Fibroblast of skin of scalp (primary cell): Measurements from ENCODE around the gene TAS2R60.
"Not testable (repeated sequence)": the region's sequence is repeated elsewhere in the genome, so short reads cannot be mapped to it uniquely, and the experiment has no call there.

Source experiments
- DNase-seq: peaks from one replicate; pipeline ENCODE4 v3.0.0-alpha.2; 2013

The TAS2R60 gene

GRCh38 chr7:143444063-143444782, 970 bp downstream of the TAS2R60 start:
- DNase-seq: no peak

DNA sequence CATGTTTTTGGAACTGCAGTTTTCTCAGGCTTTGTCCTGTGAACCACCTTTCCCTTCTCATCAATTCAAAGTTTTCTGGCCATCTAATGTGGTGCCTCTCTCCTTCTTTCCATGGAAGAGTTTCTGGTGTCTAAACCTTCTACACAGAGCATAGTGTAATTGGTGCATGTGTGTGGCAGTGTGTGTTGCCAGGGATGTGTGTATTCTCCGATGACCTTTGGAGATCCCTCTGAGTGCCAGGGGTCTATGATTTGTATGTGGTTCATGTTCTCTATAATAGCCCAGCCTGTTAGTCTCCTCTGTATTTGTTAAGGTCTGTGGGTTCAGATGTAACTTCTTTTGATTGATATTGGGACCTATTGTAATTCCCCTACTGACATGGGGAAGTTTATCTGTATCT, 1.5 kb downstream of the TAS2R60 start:
- no peak for DNase-seq

GRCh38 chr7:143447466-143447865, 4.2 kb downstream of the TAS2R60 start:
- DNase-seq: no peak

DNA sequence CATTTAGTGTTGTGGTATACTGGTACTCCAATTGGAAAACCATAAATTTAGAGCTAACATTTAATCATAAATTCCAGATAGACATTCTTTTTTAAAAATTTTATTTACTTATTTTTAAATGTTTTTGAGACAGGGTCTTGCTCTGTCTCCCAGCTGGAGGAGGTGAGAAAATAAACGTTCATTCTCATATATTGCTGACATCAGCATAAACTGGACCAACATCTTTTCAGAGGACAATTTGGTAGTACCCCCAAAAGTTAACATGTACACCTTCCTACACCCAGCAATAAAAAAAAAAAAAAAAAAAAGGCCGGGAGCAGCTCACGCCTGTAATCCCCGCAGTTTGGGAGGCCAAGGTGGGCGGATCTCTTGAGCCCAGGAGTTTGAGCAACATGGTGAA, 5.2 kb downstream of the TAS2R60 start:
- DNase-seq: no peak

GRCh38 chr7:143449793-143450192, 6.5 kb downstream of the TAS2R60 start:
- no peak for DNase-seq

DNA sequence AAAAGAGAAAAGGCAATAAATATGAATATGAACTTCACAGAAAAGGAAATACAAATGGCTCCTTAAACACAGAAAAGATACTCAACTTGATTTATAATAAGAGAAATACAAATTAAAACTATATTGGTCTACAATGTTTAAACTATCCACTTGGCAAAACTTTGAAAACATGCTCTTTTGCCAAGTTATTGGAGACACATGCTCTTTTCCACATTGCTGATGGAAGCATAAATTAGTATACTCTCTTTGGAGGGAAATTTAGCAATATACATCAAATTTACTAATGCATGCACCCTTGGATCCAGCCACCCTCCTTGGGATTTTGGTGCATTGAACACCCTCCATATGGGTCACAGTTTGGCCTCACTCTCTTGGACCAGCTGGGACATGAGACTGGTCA, 7.9 kb downstream of the TAS2R60 start:
- no peak for DNase-seq

DNA sequence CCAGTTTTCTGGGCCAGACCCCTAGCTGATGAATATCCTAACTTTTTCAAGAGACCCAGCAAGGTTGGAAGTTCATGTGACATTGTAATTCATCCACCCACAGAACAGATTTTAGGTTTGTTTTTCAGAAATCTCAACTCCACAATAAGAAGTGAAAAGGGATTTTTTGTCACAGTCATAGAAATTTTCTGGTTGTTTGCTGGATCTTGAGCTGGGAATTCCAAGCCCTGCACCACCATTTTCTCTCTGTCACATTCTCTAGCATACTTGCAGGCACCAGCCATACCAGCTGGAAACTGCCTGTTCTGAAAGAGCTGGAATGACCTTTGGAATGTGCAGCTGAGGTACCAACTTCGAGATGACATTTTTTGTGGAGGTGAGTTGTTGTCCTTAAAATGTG, 8.5 kb downstream of the TAS2R60 start:
- no peak for DNase-seq

GRCh38 chr7:143452495-143452894, 9.2 kb downstream of the TAS2R60 start:
- no peak for DNase-seq

DNA sequence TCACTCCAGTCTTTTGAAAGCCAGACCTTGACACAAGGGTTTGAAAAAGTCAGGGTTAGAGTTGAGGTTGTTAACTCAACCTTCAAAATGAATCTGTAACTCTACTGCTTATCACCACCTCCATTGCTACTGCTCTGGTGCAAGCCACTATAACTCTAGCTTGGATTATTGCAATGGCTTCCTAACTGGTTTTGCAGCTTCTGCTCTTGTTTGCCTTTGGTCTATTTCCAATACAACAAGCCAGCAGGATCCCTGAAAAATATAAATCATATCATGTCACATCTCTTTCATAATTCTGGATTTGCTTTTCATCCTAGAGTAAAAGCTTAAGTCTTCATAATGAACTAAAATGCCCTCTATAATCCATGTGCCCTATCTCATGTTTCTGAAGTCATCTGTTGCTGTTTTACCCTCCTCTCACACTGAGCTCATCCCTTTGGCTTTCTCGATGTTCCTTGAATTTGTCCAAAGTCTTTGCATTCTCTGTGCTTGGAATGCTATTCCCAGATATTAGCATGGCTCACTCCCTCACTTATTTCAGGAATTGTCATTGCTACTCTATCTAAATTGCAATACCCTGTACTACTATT, 10.9 kb downstream of the TAS2R60 start:
- peak; percentile 75 for DNase-seq

DNA sequence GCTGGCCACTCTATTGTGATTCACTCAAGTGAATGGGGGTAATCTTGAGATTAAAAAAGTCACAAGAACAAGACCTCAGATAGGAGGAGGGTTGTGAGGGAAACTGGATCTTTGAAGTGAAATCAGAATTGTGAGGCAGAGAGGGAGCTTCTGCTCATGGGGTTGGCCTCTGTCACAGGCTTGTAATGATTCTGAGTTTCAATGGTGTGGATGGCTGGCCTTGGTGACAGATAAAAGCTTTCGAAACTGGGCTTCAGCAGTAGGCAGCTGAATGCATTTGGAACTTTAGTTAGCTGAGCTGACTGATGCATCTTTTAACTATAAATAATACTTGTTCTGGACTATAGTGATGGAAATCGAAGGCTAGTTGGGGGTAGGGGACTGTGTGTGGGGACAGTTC, 12.2 kb downstream of the TAS2R60 start:
- no peak for DNase-seq

GRCh38 chr7:143455942-143456341, 12.7 kb downstream of the TAS2R60 start:
- no peak for DNase-seq

DNA sequence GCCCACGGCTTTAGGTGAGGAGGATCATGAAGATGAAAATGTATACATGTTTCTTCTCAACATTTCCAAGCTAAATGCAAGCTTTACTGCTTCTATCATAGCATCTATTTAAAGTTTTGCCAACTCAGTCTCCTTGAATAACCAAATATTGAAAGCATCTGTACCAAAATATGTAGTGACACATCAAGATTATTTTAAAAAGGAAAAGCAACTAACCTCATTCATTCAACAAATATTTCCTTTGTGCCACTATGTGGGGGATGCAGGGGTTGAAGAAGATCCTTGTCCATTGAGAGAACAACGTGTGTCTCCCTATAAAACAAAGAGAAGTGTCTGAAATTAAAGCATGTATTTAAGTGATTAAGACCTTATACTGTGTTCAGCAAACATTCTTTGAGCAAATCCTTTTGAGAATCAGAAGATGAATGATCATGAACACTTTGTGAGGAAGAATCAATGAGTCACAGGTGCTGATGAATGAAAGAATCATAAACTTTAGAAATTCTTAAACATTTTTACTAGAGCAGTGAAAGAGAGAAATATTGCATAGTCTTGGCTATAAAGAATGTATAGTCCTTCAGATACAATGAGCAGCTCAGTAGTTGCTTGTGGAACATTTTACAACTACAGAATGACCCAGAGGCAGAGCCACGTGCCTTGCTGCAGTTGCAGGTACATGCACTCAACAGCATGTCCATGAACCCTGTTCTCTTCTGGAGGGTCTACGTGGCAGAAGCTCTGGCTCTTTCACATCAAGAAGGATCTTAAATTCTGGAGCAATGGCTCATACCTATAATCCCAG, 13.9 kb downstream of the TAS2R60 start:
- peak; percentile 82 for DNase-seq

- peak; percentile 83 for DNase-seq
These were observed 15.0 kb downstream of the TAS2R60 start for GRCh38 chr7:143458263-143458662.

- DNase-seq: no peak
These were observed 15.4 kb downstream of the TAS2R60 start for GRCh38 chr7:143458681-143459080.

- DNase-seq: no peak
These were observed 16.1 kb downstream of the TAS2R60 start for GRCh38 chr7:143459359-143459758.

GRCh38 chr7:143460271-143460979, 17.2 kb downstream of the TAS2R60 start:
- peak; percentile 54 for DNase-seq

DNA sequence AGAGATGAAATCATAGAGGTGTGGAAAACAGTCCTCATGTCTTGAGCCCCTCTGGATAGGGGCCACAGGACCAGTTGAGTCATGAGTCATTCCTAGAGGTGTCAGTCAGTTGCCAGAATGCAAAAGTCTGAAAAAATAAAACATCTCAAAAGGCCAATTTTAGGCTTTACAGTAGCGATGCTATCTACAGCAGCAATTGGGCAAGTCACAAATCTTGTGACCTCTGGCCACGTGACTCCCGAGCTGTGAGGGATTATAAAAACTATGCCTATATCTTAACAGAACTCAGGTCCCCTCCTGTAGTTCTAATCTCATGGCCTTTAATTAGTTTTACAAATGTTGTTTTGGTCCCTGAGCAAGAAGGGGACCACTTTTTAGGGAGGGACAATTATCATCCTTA, 18.8 kb downstream of the TAS2R60 start:
- no peak for DNase-seq

GRCh38 chr7:143463556-143463955, 20.3 kb downstream of the TAS2R60 start:
- no peak for DNase-seq

- DNase-seq: no peak
These were observed 20.7 kb downstream of the TAS2R60 start for GRCh38 chr7:143463957-143464356.

- no peak for DNase-seq
These were observed 24.5 kb downstream of the TAS2R60 start for GRCh38 chr7:143467724-143468123.

- not testable (repeated sequence) for DNase-seq
These were observed 28.9 kb downstream of the TAS2R60 start for GRCh38 chr7:143472071-143472689.

GRCh38 chr7:143477501-143478150, 34.4 kb downstream of the TAS2R60 start, which contains the start of gene TAS2R41:
Gene TAS2R41 (plus strand): TSS chr7:143477873. CDS start chr7:143477873, 0 bp downstream.
- no peak for DNase-seq
